A673 (cell line): ENCODE measurements around the gene CAMSAP1. TPM values are rescaled to one million over a fixed set of nuclear protein-coding genes. Genes with fewer than 3 reads are reported as not detected.

ENCODE experiments used
- BruUV-seq: library from RNA; stranded (reverse); fragments of 400-500 nt; replicated peaks from 2 replicates; lab custom pipeline; 2021; lab: Mats Ljungman, UMichigan
- CTCF ChIA-PET: fragments of 300-600 bp; sonication (Branson Sonifier 250); formaldehyde crosslinking; loops from one replicate; lab custom pipeline; 2022; ENCODE audit warnings: antibody characterized with exemption; lab: Charles Lee
- POLR2A ChIA-PET: fragments of 300-600 bp; sonication (Branson Sonifier 250); formaldehyde crosslinking; loops from one replicate; lab custom pipeline; 2022; ENCODE audit warnings: antibody characterized with exemption; ENCODE audit not compliant: low non-redundant PET; lab: Charles Lee
- DNase-seq: peaks from one replicate; pipeline ENCODE4 v3.0.0-alpha.2; 2015; ENCODE audit warnings: low spot score
- H3K27ac ChIP-seq: fragments of 200-600 bp; sonication (generic); 2 replicates; pipeline ENCODE4 v1.5.1; 2016; ENCODE audit warnings: mixed run types, low read depth, mild to moderate bottlenecking, mixed read lengths, antibody characterized with exemption, low read length; ENCODE audit not compliant: poor library complexity, severe bottlenecking
- H3K27me3 ChIP-seq: fragments of 200-600 bp; sonication (generic); replicated peaks from 2 replicates; pipeline ENCODE4 v1.6.1; 2017; ENCODE audit warnings: mixed run types, low read depth, mild to moderate bottlenecking, mixed read lengths, antibody characterized with exemption, low read length; ENCODE audit not compliant: insufficient read depth, poor library complexity
- H3K36me3 ChIP-seq: fragments of 200-600 bp; sonication (generic); 2 replicates; pipeline ENCODE4 v1.6.1; 2016; ENCODE audit warnings: mixed run types, mild to moderate bottlenecking, mixed read lengths, antibody characterized with exemption, low read length; ENCODE audit not compliant: insufficient read depth, poor library complexity, severe bottlenecking
- H3K4me1 ChIP-seq: fragments of 200-600 bp; sonication (generic); 2 replicates; pipeline ENCODE4 v1.6.1; 2017; ENCODE audit warnings: mixed run types, mild to moderate bottlenecking, mixed read lengths, antibody characterized with exemption, low read length; ENCODE audit not compliant: insufficient read depth, poor library complexity, severe bottlenecking
- H3K4me3 ChIP-seq: fragments of 200-600 bp; sonication (generic); 2 replicates; pipeline ENCODE4 v1.5.1; 2016; ENCODE audit warnings: low read depth, mixed run types, mild to moderate bottlenecking, mixed read lengths, low read length; ENCODE audit not compliant: poor library complexity, severe bottlenecking
- H3K9me3 ChIP-seq: fragments of 200-600 bp; sonication (generic); 2 replicates; pipeline ENCODE4 v1.6.1; 2016; ENCODE audit warnings: mixed run types, low read depth, mild to moderate bottlenecking, mixed read lengths, antibody characterized with exemption, low read length; ENCODE audit not compliant: poor library complexity, severe bottlenecking
- CTCF ChIP-seq: fragments of 300-800, 200-600 bp; sonication (generic); conservative IDR thresholded peaks from 2 replicates; pipeline ENCODE4 v1.5.1; 2017; ENCODE audit warnings: low read depth, mild to moderate bottlenecking, antibody characterized with exemption, low read length, moderate library complexity, mixed read lengths
- EZH2 ChIP-seq: fragments of 200-600 bp; sonication (generic); IDR thresholded peaks from 2 replicates; pipeline ENCODE4 v1.6.1; 2017; ENCODE audit warnings: borderline replicate concordance, low read depth, mild to moderate bottlenecking, mixed read lengths, antibody characterized with exemption, low read length; ENCODE audit not compliant: poor library complexity, severe bottlenecking
- intact Hi-C: fragments of 100-400 bp; cut with micrococcal nuclease; formaldehyde crosslinking; loops from one replicate; pipeline ENCODE4 v1.10.0; 2022; ENCODE audit not compliant: unreplicated experiment
- total RNA-seq: library from RNA; stranded (reverse); gene quantifications from 2 replicates; pipeline ENCODE4 v1.2.3, GENCODE V29; 2021

CAMSAP1 gene
- total RNA-seq, 1 experiment from 2014 or later, result 52.3 TPM

- peaks cover 8% of the 10 kb centered on the region for H3K36me3 ChIP-seq
- no peak overlapping the region for H3K27ac ChIP-seq
- no peak for DNase-seq
- H3K9me3 ChIP-seq, result no peaks in the 10 kb centered on the region
- H3K27me3 ChIP-seq, result no peaks in the 10 kb centered on the region
- POLR2A ChIA-PET, result no interaction called here
- no peak overlapping the region for H3K4me3 ChIP-seq
- no TSS peak for BruUV-seq
- CTCF ChIA-PET, result no interaction called here
- intact Hi-C loops, result no loop called here
- no peaks in the 10 kb centered on the region for H3K4me1 ChIP-seq
- TF ChIP-seq CTCF (no peak), EZH2 (no peak)
Observed at GRCh38 chr9:135857843-135858242, 49.5 kb downstream of the CAMSAP1 start.

- Histone ChIP-seq H3K27ac (no peak overlapping the region), H3K4me3 (no peak overlapping the region), H3K4me1 (no peaks in the 10 kb centered on the region), H3K27me3 (no peaks in the 10 kb centered on the region), H3K9me3 (no peaks in the 10 kb centered on the region), H3K36me3 (peaks cover 8% of the 10 kb centered on the region)
- no TSS peak for BruUV-seq
- CTCF ChIA-PET, result no interaction called here
- no peak for TF ChIP-seq EZH2
- TF ChIP-seq CTCF, result no peak
- intact Hi-C loops, result no loop called here
- no peak for DNase-seq
- POLR2A ChIA-PET, result no interaction called here
Observed at GRCh38 chr9:135857371-135857786, 50.0 kb downstream of the CAMSAP1 start.

- POLR2A ChIA-PET, result no interaction called here
- H3K9me3 ChIP-seq, result no peaks in the 10 kb centered on the region
Observed at GRCh38 chr9:135851748-135852147, 55.6 kb downstream of the CAMSAP1 start.

More at GRCh38 chr9:135851748-135852147, 55.6 kb downstream of the CAMSAP1 start:
- CTCF ChIA-PET, result no interaction called here
- TF ChIP-seq CTCF (no peak), EZH2 (no peak)
- no peak overlapping the region for H3K27ac ChIP-seq
- DNase-seq, result no peak
- intact Hi-C loops, result no loop called here
- peaks cover 2% of the 10 kb centered on the region for H3K36me3 ChIP-seq
- no TSS peak for BruUV-seq
- H3K4me3 ChIP-seq, result no peak overlapping the region
- H3K4me1 ChIP-seq, result peaks cover 6% of the 10 kb centered on the region
- H3K27me3 ChIP-seq, result no peaks in the 10 kb centered on the region
